Urinary bladder (tissue), 4 donors: ENCODE data around the gene CEACAM4. TPM values are rescaled to one million over a fixed set of nuclear protein-coding genes. Genes with fewer than 3 reads are reported as not detected.

Experiments used
- DNase-seq: peaks from one replicate; pipeline ENCODE4 v3.0.0-alpha.2; 2015; ENCODE audit errors: extremely low spot score
- H3K27ac ChIP-seq: one replicate; pipeline ENCODE4 v1.5.1; 2013; ENCODE audit warnings: low read depth, mild to moderate bottlenecking, moderate library complexity
- H3K36me3 ChIP-seq: one replicate; pipeline ENCODE4 v1.6.1; 2013; ENCODE audit warnings: mild to moderate bottlenecking, moderate library complexity; ENCODE audit not compliant: insufficient read depth
- H3K4me1 ChIP-seq: one replicate; pipeline ENCODE4 v1.6.1; 2013; ENCODE audit warnings: mild to moderate bottlenecking, moderate library complexity; ENCODE audit not compliant: insufficient read depth
- H3K4me3 ChIP-seq: one replicate; pipeline ENCODE4 v1.5.1; 2013; ENCODE audit warnings: low read depth, low read length
- WGBS: extraction: QIAGEN DNeasy Blood & Tissue Kit; methylation state at CpG from one replicate; pipeline ENCODE4 v1.1.7; 2013; 5-methylcytosine and 5-hydroxymethylcytosine counted together
- polyA plus RNA-seq: library from polyadenylated mRNA; stranded (reverse); fragments of 200-250 nt; gene quantifications from one replicate; pipeline ENCODE4 v1.2.3, GENCODE V29; 2013
- total RNA-seq: library from RNA; depleted of rRNA; stranded (reverse); fragments of >200 nt; gene quantifications from one replicate; pipeline ENCODE4 v1.2.3, GENCODE V29; 2014
- donor health status: healthy with polysubstance abuse.
- donor health status: healthy.

Gene CEACAM4
- total and polyA plus RNA-seq, 2 donors = 1.6 TPM; not detected in 1

GRCh38 chr19:41606215-41606837, 20.5 kb downstream of the CEACAM4 start:
- Histone ChIP-seq H3K36me3 (no peaks in the 10 kb centered on the region), H3K4me1 (no peaks in the 10 kb centered on the region), H3K4me3 (no peak overlapping the region), H3K27ac (no peak overlapping the region)
- DNase-seq = no peak
- 81% methylated on average over 5 of the region's 5 CpGs for WGBS

GRCh38 chr19:41604831-41605230, 22.0 kb downstream of the CEACAM4 start:
- H3K36me3 ChIP-seq = no peaks in the 10 kb centered on the region
- WGBS = 42% methylated on average over 3 of the region's 3 CpGs

GRCh38 chr19:41601771-41602170, 25.1 kb downstream of the CEACAM4 start:
- 51% methylated on average over 4 of the region's 4 CpGs for WGBS
- Histone ChIP-seq H3K36me3 (no peaks in the 10 kb centered on the region), H3K27ac (no peak overlapping the region), H3K4me1 (no peaks in the 10 kb centered on the region), H3K4me3 (no peak overlapping the region)
- DNase-seq = no peak

More at GRCh38 chr19:41604831-41605230, 22.0 kb downstream of the CEACAM4 start:
- DNase-seq = no peak
- Histone ChIP-seq H3K4me1 (no peaks in the 10 kb centered on the region), H3K27ac (no peak overlapping the region), H3K4me3 (no peak overlapping the region)

GRCh38 chr19:41599175-41599966, 27.5 kb downstream of the CEACAM4 start:
- no peak overlapping the region for H3K27ac ChIP-seq
- H3K4me1 ChIP-seq = no peaks in the 10 kb centered on the region
- DNase-seq = no peak
- no peak overlapping the region for H3K4me3 ChIP-seq
- WGBS = 27% methylated on average over 6 of the region's 6 CpGs
- no peaks in the 10 kb centered on the region for H3K36me3 ChIP-seq

- H3K36me3 ChIP-seq = no peaks in the 10 kb centered on the region
- H3K27ac ChIP-seq = no peak overlapping the region
- H3K4me1 ChIP-seq = no peaks in the 10 kb centered on the region
- DNase-seq = no peak
- WGBS = 8% methylated on average over 10 of the region's 10 CpGs
- H3K4me3 ChIP-seq = no peak overlapping the region
Measured at GRCh38 chr19:41597600-41598041, 29.3 kb downstream of the CEACAM4 start.

- Histone ChIP-seq H3K4me3 (no peak overlapping the region), H3K4me1 (no peaks in the 10 kb centered on the region), H3K36me3 (no peaks in the 10 kb centered on the region), H3K27ac (no peak overlapping the region)
- DNase-seq = no peak
- WGBS = 39% methylated on average over 3 of the region's 3 CpGs
Measured at GRCh38 chr19:41595890-41596280, 31.0 kb downstream of the CEACAM4 start.

GRCh38 chr19:41595258-41595889, 31.5 kb downstream of the CEACAM4 start:
- H3K4me3 ChIP-seq = no peak overlapping the region
- no peaks in the 10 kb centered on the region for H3K4me1 ChIP-seq
- no peaks in the 10 kb centered on the region for H3K36me3 ChIP-seq
- 26% methylated on average over 4 of the region's 4 CpGs for WGBS
- H3K27ac ChIP-seq = no peak overlapping the region
- DNase-seq = no peak

GRCh38 chr19:41591951-41592562, 34.8 kb downstream of the CEACAM4 start:
- Histone ChIP-seq H3K27ac (no peak overlapping the region), H3K4me3 (no peak overlapping the region), H3K36me3 (no peaks in the 10 kb centered on the region), H3K4me1 (no peaks in the 10 kb centered on the region)
- WGBS = 46% methylated on average over 5 of the region's 5 CpGs
- no peak for DNase-seq

GRCh38 chr19:41590936-41591335, 35.9 kb downstream of the CEACAM4 start:
- Histone ChIP-seq H3K4me3 (no peak overlapping the region), H3K27ac (no peak overlapping the region), H3K36me3 (no peaks in the 10 kb centered on the region), H3K4me1 (no peaks in the 10 kb centered on the region)
- DNase-seq = no peak

- DNase-seq = no peak
- H3K27ac ChIP-seq = no peak overlapping the region
- H3K4me1 ChIP-seq = no peaks in the 10 kb centered on the region
- WGBS = 54% methylated on average over 2 of the region's 2 CpGs
- no peak overlapping the region for H3K4me3 ChIP-seq
- H3K36me3 ChIP-seq = no peaks in the 10 kb centered on the region
Measured at GRCh38 chr19:41589371-41589770, 37.5 kb downstream of the CEACAM4 start.

- Histone ChIP-seq H3K36me3 (no peaks in the 10 kb centered on the region), H3K27ac (no peak overlapping the region), H3K4me1 (no peaks in the 10 kb centered on the region), H3K4me3 (no peak overlapping the region)
- 27% methylated on average over 6 of the region's 6 CpGs for WGBS
- DNase-seq = no peak
Measured at GRCh38 chr19:41588497-41589209, 38.2 kb downstream of the CEACAM4 start.

GRCh38 chr19:41587838-41588210, 39.0 kb downstream of the CEACAM4 start:
- DNase-seq = no peak
- Histone ChIP-seq H3K36me3 (no peaks in the 10 kb centered on the region), H3K4me3 (no peak overlapping the region), H3K4me1 (no peaks in the 10 kb centered on the region), H3K27ac (no peak overlapping the region)
- WGBS = 65% methylated on average over 4 of the region's 4 CpGs

GRCh38 chr19:41587101-41587837, 39.6 kb downstream of the CEACAM4 start:
- Histone ChIP-seq H3K36me3 (no peaks in the 10 kb centered on the region), H3K27ac (no peak overlapping the region), H3K4me3 (no peak overlapping the region), H3K4me1 (no peaks in the 10 kb centered on the region)
- 66% methylated on average over 9 of the region's 9 CpGs for WGBS
- no peak for DNase-seq
